GM21717 (cell line): Measurements from ENCODE around the gene MSX2.

ENCODE experiments used
- ATAC-seq: cut with Tn5 transposase; IDR thresholded peaks from one replicate; pipeline ENCODE4 v1.9.1; 2021; ENCODE audit warnings: mild to moderate bottlenecking, moderate library complexity; ENCODE audit not compliant: unreplicated experiment

Gene MSX2

GRCh38 chr5:174724484-174725260 is at the start of gene MSX2:
MSX2 (plus strand) TSS chr5:174724582; CDS start chr5:174724660, 78 bp downstream.
- no peak for ATAC-seq

GRCh38 chr5:174675110-174675509 is 49.3 kb upstream of the MSX2 start:
- no peak for ATAC-seq

DNA sequence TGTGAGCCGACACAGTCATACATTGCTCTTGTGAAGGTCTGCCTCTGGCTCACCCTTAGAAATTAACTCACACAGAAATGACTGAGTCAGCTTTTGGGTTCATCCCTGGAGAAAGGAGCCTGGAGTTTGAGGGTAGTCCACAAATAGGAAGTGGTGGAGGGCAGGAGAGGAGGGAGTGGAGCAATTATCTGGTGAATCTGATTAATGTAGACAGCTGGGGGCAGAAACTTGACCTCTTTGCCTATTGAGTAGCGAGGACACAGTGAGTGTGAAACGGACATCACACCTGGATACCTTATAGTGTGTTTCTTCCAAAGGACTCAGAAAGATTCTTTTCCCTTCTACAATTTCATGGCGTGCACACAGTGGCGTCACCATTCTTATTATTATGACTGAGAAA is 48.5 kb upstream of the MSX2 start:
- ATAC-seq: no peak

- no peak for ATAC-seq
These were observed 46.3 kb upstream of the MSX2 start for GRCh38 chr5:174678107-174678506.

GRCh38 chr5:174680901-174681565 is 43.3 kb upstream of the MSX2 start:
- ATAC-seq: no peak

DNA sequence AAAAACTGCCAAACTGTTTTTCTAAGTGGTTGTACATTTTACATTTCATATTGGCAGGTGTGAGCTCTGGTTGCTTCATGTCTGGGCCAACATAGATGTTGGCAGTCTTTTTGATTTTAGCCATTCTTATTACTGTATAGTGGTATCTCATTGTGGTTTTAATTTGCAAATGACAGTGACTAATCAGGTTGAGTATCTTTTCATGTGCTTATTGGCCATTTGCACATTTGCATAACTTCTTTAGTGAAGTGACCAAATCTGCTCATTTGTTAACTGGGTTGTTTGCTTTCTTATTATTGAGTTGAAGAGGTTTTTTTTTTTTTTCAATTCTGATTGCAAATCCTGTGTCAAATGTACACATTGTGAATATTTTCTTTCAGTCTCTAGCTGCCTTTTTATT is 36.9 kb upstream of the MSX2 start:
- ATAC-seq: no peak

DNA sequence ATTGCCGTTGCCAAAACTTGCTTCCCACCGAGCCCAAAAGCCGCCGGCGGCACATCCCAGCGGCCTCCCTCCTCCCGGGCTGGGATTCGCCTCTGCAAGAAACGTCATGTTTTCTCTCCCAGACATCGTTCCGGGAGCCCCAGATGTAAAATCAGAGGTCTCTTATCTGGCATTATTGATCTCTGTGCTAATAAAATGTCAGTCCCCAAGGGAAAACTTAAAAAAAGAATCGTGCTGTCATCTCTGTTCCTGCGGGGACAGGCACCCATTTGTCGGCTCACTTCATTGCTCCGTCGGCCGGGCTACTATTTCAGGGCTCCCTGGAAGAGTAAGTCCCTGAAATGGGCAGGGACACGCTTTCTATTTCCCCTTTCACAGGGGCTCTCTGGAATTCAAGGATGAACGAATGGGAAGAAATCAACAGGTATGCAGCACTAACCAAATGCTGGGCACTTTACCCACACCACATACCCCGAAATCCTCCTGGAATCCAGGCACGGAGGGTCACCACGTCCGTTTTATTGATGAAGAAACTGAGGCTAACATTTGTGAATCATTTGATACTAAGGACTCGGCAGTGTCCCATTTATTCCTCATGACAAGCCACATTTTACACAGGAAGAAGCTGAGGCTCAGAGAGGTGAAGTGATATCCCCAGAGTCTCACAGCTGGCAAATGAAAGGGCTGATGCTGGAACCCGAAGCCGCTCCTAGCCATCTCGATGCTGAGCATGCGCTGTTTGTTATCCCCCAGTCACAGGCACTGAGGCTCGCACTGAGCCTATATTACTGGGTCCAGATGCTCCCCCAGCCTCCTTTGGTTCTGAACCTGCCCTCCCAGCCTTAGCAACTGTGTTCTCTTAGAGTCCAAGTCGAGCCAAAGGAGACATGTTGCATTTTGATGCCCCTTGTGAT is 35.7 kb upstream of the MSX2 start:
- no peak for ATAC-seq

- ATAC-seq: no peak
These were observed 34.1 kb upstream of the MSX2 start for GRCh38 chr5:174690271-174690670.

- no peak for ATAC-seq
These were observed 32.0 kb upstream of the MSX2 start for GRCh38 chr5:174692381-174692780.

GRCh38 chr5:174692982-174693422 is 31.4 kb upstream of the MSX2 start:
- ATAC-seq: no peak

DNA sequence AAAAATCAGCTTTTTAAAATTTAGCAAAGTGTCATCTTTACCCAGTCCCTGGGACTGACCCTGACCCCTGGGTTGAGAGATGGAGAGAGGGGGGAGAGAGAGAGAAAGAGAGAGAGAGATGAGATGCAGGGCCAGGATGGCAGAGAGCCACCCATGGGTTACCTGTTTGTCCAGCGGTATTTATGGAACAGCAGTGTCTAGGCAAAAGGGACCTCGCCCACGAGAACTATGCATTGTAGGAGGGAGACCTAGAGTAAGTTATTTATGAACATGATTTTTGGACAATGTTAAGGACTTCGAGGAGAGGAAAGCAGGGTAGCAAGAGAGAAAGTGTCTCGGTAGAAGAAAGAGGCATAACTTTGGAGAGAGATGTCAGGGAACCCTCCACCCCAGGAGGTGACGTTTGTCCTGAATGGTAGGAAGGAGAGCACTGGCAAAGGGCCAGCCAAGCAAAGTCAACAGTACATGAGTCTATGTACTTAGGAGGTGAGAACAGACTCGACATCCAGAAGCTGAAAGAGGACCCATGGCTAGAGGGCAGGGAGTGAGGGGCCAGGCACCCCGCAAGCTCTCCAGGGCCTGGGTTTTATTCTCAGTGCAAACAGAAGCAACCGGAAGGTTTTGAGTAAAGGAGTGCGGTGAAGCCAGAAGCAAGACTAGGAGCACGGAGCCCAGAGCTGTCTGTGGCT is 30.5 kb upstream of the MSX2 start:
- ATAC-seq: no peak

- no peak for ATAC-seq
These were observed 29.8 kb upstream of the MSX2 start for GRCh38 chr5:174694611-174695010.

DNA sequence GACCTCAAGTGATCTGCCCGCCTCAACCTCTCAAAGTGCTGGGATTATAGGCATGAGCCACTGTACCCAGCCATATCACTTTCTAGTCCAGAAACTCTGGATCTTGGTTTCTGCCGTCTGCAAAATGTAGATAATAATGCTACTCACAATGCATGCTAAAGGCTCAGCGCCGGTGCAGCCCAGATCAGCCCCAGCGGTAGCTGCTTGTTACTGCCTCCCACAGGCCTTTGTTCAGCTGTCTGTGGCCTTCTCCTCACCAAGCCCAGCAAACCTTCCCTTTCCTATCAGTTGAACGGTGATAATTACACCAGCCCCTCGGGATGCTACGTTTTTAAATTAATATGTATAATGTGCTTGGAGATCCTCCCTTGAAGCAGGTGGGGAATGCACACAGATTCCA is 26.2 kb upstream of the MSX2 start:
- ATAC-seq: no peak

- ATAC-seq: no peak
These were observed 25.3 kb upstream of the MSX2 start for GRCh38 chr5:174699131-174699530.

- ATAC-seq: no peak
These were observed 17.3 kb upstream of the MSX2 start for GRCh38 chr5:174706997-174707572.

DNA sequence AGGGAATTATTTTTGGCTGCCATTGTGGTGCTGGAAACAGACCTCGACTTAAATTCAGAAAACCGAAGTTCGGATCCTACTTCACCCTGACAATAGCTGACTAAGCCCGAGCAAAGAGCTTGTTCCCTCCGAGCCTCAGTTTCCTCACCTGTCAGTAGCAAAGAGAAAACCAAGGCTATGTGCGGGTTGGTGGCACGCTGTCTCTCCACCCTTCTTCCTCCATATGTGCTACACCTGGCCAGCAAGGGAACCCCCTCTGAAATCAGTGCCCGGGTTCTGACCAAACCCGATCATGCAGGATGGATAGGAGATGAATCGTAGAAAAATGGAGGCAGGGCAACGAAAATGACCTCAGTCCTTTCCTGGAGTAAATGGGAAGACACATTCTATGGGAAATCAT is 16.7 kb upstream of the MSX2 start:
- ATAC-seq: no peak

GRCh38 chr5:174708476-174709207 is 15.7 kb upstream of the MSX2 start:
- ATAC-seq: no peak

DNA sequence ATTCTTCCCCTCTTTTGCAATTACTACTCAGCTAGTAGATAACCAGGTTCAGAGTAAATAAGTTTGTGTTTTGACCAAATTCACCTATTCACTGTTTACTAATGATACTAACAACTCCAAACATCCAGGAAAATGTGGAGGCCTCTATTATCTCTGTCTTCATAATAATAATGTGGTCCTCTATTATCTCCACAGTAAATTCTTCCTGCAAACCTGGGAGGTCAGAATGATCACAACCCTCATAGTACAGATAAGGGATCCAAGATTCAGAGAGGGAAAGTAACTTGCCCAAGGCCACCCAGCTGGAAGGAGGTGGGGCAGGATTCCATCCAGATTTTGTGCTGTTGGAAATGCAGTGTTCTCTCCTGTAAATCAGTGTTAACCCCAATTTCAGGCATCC is 9.6 kb upstream of the MSX2 start:
- no peak for ATAC-seq

DNA sequence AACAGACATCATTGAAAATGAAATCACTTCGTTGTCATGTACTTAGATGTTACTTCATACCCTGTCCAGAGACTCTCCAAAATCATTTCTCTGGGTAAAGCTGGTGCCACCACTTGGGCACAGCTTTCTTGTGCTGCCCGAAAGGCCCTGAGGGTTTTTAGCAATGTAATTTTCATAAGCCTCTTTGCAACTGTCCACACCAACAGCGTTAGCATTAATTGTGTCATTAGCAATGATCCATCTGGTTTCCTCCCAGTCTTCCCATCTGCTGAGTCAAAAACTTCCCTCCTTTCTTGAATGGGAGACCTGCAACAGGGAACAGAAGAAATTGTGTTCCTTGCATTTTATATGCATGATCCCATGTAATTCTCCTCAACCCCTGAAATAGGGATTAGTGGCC is 8.6 kb upstream of the MSX2 start:
- no peak for ATAC-seq
